NOMO-1 treated with dmso at 0.1 percent for 144 hours (cell line): Measurements from ENCODE around the gene VAV2.

Experiments
- DNase-seq: peaks from one replicate; lab custom pipeline; 2025; ENCODE audit not compliant: unreplicated experiment; lab: John Stamatoyannopoulos, UW

VAV2 gene

DNA sequence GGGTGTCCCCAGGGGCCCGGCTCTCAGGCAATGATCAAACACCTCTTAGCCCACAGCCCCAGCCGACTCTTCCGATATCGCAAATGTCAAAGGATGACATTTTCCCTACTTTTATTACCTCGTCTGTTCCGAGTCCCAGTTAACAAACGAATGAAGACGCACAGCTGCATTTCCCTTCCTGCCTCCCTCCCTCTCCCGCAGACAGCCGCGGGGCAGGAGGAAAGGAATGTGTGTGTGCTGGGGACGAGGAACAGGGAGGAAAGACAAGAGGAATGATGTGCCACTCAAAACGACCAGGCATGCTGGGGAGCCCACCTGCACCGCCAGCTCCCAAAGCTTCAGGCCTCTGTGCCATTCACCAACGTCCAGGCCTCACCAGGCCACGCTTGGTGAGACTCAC lies 128.1 kb downstream of the VAV2 start:
- no peak for DNase-seq

DNA sequence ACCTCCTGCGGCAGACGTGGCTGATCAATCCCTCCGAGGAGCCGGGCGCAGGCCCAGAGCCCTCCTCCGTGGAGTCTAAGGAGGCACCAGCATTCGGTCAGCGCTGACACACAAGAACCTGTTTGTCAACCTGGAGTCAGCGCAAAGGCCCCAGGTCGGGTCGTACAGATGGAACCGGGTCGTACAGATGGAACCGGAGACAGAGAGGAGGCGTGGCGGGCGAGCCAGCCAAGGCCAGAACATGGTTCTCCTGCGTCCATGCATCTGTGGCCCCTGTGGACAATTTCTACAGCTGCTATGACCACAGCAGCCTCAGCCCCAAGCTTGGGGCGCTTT lies 128.9 kb downstream of the VAV2 start:
- DNase-seq: no peak

DNA sequence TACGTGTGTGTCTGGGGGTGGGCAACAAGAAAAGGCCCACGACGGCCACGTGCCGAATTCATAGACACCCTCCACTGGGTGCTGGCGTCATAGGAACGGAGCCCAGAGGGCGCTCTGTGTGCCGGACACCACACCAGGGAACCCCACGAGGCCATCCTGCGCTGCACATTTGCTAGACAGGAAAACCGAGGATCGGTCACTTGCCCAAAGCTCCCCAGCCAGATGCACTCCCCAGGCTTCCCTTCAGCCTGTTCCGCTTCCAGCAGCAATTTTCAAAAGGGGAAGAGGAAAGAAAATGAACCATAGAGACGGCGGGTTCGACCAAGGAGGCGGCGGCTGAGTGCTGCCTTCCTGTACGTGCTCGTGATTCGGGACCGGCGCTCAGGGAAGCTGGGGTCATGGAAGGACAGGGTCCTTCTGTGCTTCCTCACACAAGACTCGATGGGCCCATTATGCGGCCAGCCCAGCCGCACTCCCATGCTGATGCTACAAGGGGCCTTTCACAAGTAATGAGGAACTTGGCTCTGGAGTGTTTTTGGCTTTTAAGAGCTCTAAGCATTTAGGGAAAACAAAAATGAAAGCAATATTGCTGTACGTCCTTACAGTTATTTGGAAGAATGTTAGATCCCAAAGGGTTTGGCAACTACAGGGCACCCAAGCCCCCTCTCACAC lies 129.4 kb downstream of the VAV2 start:
- DNase-seq: peak; percentile 70

DNA sequence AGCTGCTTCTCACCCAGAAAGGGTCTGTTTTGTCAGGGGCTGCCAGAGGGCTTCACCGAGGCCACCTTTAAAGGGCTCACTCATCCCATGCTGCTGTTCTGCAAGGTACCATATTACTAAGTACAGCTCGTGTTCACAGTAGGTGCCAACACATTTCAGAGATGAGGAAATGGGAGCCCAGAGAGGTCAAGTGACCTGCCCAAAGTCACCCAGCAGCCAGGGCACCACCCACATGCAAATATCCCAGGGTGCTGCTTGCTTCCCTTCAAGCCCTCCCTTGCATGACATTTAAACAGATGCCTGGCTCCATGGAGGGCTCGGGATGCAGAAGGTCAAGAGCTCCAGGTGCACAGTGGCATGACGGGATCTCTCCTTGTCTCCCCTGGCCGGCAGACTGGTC lies 130.4 kb downstream of the VAV2 start:
- no peak for DNase-seq

DNA sequence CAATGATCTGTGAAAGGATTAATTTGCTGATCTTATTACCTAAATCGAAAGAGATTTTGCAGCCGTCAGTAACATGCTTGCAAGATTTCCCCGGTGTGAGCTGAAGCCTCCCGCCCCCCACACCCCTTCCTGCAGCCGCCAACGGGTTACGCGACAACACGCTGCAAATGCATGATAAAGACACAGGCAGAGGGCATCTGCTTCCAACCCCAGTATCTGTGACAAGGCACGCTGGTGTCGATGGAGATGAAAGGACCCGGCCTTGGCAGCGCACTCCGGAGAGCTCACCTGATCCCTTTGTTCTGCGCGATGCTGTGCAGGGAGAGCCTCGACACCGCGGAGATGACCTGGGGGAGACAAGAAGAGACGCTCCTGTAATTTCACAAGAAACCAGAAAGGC lies 131.0 kb downstream of the VAV2 start:
- no peak for DNase-seq

DNA sequence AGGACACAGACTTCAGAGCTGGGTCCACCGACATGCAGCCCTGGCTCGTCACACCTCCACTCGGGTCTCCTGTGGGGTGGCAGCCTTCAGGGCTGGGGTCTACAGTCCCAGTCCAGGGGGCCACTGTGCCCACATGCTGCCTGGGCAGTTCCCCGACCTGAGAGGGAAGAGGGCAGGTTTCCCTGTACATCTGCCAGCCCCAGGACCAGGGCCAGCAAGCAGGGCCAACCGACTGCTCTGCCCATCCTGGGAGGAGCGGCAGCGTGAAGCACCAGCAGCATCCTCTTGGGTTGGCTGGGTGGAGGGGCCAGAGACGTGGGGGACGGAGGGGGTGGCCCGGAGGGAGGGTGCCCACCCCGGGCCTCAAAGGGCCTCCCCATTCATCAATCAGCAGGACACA lies 133.4 kb downstream of the VAV2 start:
- no peak for DNase-seq

DNA sequence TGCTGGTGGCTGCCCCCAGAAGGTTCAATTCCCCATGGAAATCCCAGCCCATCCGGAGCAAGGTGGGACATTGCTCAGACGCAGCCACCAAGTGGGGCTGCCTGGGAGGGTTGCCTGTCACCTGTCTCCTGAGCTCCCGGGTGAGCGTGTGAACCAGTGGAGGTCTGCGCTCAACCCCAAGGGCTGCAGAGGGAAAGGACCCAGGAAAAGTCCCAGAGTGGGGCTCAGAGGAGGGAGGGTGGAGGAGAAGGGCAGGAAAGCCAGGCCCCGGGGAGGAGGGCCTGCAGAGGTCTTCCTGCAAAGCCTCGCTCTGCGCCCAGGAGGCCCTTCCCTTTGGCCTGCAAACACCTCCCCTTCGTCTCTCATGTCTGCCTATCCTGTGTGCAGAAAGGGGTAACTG lies 134.5 kb downstream of the VAV2 start:
- DNase-seq: no peak

DNA sequence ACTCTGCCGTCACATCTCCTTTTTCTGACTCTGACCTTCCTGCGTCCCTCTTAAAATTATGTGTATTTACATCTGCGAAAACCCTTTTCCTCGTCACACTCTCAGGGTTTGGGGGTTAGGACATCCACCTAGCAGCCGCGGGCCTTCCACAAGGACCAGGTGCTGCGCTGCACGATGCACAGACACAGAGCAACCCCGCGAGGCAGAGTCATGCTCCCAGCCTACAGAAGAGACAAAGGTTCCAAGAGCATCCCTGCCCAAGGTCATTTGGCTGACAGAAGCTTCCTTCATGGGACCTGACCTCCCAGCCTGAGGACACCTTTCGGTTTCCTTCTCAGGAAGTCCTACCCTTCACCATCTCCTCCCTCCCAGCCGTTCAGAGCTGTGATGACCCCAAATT lies 135.3 kb downstream of the VAV2 start:
- no peak for DNase-seq

DNA sequence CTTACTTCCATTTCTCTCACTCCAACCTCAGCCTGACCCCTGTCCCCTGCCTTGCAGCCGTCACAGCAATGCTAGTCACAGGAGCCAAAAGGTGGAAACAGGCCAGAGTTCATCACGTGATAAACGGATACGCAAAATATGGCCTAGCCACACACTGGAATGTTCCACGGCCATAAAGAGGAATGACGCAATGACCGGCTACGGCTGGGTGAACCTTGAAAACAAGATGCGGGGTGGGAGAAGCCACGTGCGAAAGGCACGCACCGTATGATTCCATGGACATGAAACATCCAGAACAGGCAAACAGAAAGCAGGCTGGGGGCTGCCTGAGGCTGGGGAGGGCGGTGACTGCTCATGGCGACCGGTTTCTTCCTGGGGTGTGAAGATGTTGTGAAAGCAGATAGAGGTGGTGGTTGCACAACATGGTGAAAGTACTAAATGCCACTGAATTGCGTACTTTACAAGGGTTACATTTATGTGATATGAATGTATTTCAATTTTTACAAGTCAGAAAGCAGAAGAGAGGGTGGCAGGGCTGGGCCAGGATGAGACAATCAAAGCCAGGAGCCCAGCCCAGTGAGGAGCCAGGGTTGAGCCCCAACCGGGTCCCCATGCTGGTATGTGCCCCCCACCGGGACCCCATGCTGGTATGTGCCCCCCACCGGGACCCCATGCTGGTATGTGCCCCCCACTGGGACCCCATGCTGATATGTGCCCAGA lies 136.2 kb downstream of the VAV2 start:
- DNase-seq: peak; percentile 92

DNA sequence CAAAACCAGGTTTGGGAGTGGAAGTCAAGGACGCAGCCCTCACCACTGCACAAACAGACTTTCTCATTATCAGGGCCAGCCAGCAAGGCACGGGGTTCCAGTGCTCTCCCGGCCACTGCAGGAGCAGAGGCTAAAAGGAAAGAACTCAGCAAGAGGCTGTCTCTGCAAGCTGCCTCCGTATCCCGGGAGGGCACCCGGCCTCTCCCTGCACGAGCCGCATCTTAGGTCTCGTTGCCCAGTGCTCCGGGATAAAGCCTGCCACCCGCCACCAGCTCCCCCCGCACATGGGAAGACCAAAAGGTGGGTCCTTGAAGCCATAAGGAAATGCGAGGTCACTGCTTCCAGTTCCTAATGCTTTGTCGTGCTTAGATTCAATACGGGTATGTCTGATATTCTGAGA lies 136.8 kb downstream of the VAV2 start:
- no peak for DNase-seq

DNA sequence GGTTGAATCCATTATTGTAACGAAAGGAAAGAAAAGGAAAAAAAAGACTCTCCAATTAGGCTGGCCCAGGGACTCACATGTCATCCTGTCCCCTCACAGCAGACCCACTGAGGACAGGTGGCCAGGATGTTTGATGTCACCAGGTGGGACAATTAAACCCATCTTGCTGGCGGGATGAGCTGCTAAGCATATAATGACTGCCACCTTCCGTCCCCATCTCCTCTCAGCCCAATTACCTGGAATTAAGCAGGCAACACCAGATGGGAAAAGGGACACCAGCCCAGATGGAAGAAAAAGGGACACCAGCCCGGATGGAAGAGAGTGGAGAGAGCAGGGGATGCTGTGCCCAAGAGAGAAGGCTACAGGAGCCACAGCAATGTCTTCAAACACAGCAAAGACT lies 137.4 kb downstream of the VAV2 start:
- no peak for DNase-seq

DNA sequence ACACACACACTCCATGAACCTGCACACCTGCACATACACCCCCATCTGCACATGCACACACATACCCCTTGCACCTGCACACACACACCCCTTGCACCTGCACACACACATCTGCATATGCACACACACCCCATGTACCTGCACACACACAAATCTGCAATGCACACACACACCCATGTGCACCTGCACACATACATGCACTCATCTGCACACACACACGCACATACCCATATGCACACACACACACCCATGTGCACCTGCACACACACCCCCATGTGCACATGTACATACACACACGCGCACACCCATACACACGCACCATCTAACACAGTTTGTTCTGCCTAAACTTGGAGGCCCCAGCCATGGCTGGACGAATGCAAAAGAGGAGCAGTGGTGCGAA lies 138.1 kb downstream of the VAV2 start:
- DNase-seq: no peak

DNA sequence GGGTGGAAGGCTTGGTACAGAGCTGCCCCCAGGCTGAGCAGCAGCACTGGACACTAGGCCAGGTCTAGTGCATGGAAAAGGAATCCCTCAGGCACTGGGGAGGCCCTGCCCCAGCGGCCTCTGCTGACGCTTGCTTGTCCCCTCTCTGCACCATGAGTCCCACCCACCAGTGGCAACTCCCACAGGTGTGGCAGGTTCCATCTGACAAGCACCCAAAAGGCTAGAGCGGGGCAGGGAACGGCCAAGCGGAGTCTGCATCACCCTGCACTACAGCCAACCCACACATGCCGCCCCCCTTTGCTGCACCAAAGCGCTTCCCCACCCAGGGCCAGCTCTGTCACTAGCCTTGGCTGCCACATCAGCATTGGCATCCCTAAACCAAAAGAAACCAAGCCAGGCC lies 138.8 kb downstream of the VAV2 start:
- no peak for DNase-seq

DNA sequence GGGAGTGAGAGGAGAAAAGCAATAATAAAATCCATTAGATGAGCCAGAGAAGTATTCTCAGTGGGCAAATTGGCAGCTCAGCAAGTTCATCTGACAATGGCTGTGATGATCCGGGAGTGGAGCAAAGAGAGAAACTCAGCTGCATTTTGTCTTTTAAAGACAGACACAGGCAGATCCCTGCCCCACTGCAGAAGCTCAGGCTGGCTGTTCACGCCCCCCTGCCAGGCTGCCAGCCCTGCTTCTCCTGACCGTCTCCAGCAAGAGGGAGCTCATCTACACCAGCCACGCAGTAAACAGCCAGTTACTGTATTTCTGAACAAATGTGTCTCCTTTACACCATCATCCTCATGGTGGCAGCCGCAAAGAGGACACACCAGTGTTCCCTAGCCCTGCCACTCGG lies 139.7 kb downstream of the VAV2 start:
- DNase-seq: no peak

DNA sequence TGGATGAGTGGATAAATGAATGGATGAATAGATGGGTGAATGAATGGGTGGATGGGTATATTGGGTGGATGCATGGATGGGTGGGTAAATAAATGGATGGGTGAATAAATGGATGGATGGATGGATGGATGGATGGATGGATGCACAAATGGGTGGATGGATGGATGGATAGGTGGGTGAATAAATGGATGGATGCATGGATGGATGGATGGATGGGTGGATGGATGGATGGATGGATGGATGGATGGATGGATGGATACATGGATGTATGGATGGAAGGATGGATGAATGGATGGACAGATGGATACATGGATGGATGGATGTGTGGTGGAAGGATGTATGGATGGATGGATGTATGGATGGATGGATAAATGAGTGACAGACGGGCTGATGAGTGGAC lies 140.4 kb downstream of the VAV2 start:
- DNase-seq: no peak

DNA sequence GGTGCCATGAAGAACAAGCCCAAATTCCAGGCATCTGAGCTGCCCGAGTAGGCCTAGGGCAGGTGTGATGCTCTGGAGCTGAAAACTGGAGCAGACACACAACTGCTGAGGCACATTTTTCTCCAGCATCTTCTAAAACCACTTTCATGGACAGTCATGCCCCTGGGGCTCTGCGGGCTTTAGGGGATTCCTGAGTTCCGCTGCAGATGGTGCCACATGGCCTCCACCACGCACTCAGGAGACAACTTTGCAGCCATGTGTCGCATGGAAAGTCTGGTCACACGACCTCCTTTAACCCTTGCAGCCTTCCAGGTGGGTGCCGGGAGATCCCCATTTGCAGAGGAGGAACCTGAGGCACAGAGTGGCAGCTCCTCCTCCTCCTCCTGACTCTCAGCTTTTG lies 141.2 kb downstream of the VAV2 start:
- DNase-seq: no peak

DNA sequence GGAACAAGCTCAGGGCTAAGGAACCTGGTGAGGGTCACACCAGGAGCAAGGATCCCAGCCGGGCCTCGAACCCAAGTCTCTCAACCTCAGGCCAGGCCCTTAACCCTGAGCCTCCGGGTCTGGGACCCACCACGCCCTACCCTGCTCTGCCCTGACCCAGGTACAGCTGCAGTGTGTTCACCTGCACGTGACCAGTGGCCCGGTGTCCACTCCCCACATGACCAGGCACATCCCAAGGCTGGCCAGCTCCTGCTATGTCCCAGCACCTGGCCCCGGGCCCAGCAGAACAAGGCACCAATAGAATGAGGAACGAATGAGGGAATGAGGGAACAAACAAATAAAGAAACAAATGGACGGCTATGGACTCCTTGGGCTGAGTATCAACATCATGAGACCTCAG lies 142.0 kb downstream of the VAV2 start:
- DNase-seq: no peak

DNA sequence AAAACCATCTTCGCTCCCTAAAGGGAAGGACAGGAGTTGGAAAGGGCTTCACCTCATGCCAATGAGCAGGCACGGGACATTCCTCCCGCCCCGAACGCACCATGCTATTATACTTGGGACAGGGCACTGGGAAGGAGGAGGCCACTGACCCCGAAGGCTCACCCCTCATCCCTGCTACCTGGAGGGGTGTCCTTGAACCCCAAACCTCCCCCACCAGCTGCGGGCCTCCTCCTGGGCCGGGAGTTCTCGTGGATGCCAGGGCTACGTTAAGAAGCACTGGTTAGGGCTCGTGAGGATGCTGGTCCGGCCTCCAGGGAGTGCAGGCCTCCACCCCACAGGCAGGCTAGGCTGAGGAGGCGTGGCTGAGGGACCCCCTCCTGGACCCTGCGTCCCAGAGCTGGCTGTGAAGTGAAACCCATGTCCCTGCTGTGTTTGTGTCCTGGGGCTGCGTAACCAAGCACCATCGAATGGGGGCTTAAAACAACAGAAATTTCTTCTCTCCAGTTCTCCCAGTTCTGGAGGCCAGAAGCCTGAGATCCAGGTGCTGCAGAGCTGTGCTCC lies 142.9 kb downstream of the VAV2 start:
- DNase-seq: no peak

DNA sequence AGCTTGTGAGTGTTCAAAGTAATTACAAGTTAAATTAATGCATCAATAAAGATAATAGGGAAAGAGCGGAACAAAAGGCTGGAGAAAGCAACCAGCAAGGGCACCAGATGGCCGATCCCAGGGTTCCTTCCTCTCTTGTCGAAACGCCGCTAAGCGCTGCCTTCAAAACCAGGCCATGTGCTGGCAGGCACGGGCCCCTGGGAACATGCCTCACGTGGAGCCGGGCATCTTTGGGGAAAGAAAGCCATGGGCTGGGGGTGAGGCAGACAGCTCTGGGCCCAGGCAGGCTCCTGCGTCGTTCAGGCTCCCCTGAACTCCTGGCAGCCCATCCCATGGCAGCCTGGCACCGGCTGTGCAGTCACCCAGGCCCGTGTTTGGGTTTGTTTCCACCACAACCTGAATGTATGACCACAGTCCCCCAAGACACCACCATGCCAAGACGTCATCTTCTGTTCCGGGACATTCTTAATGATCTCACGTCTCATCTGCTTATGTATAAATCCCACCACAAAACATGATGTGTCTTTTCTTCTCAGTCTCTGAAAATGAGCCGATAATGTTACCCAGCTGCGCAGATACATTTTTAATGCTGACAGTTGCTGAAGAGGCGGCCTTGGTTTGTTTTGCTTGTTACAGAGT lies 143.5 kb downstream of the VAV2 start:
- DNase-seq: no peak

DNA sequence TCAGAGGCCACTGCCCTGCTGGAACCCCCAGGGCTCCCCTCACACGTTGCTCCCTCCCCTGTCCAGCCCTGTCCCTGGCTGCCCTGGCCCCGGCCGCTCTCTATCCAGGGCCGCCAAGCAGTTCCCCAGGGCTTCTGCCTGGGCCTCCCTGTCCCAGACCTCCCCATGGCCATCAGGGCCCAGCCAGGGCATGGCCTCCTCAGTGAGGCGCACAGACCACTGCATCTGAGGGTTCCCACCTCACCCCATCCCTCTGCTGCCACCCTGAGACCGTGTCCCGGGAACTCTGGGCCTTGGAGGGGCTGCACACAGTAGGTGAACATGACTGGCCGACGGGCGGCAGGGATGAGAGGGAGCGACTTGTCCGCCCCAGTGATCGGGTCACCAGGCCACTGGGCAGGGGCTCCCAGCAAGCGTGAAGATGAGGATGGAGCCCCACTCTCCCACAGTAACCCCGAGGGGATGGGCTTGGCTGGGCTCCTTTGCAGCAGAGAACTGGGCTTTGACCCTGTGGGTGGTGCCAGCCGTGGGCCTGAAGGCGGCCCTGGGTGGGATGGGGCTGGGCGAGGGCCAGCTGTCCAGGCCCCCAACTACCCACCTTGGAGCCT lies 145.5 kb downstream of the VAV2 start:
- DNase-seq: no peak

DNA sequence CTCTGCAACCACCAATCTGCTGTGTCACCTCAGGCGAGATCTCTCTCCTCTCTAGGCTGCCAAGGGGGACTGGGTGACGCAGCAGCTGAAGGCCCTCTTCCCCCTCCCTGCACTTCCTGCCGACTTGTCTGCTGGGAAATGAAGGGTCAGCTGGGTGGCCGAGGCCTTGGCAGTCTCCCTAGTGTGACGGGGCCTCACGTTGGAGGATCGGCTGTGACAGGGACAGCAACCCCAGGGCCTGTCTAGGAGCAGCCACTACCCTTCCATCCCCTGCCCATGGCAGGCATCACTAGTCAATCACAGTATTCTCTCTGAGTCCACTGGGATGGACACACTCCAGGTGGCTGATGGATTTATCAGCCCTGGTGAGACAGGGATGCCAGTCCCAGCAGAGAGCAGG lies 146.7 kb downstream of the VAV2 start:
- DNase-seq: no peak

DNA sequence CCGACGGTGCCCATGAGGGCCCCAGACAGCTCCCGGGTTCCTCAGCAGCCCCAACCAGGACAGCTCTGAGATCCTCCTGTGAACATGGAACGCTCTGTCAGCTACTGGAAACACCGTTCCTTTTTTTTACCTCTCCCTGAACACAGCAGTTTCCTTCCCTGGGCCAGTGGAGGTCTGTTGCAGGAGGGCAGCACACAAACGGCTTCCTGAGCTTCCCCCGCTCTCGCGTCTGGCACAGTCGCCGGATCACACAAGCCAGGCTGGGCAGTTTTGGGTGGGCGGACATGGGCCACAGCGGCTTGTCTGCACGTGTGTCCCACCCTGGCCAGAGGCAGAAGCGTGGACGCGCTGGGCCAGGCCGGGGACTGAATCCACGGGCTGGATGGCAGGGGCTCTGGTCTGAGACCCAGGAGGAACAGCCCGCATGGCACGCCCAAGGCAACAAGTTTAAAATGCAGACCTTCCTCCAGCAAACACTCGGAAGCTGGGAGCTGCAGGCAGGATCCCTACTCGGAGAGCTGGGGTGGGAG lies 147.2 kb downstream of the VAV2 start:
- DNase-seq: no peak
